Bronchial epithelial cell (primary cell): Measurements from ENCODE around the gene GNAS. TPM values are rescaled to one million over a fixed set of nuclear protein-coding genes. Genes with fewer than 3 reads are reported as not detected.

Source experiments
- DNase-seq: peaks from one replicate; pipeline ENCODE4 v3.0.0-alpha.2; 2010; ENCODE audit warnings: low read depth
- FAIRE-seq: peaks from 2 replicates; lab custom pipeline; 2011; peaks lifted over from hg19 to GRCh38; lab: Jason Lieb, UNC
- H3K27me3 ChIP-seq: 2 replicates; pipeline ENCODE4 v1.5.1; 2011; ENCODE audit warnings: low read length; ENCODE audit not compliant: control insufficient read depth, insufficient read depth
- H3K36me3 ChIP-seq: 2 replicates; pipeline ENCODE4 v1.5.1; 2011; ENCODE audit warnings: low read length; ENCODE audit not compliant: control insufficient read depth, insufficient read depth
- H3K4me3 ChIP-seq: 2 replicates; pipeline ENCODE4 v1.5.1; 2011; ENCODE audit warnings: mild to moderate bottlenecking, low read depth, low read length, control low read depth
- total RNA-seq: library from RNA; depleted of rRNA; stranded (reverse); fragments of >200 nt; gene quantifications from 2 replicates; pipeline ENCODE4 v1.2.1, GENCODE V29; 2014
- TF ChIP-seq, protein P1 (sequence below): IDR thresholded peaks from 2 replicates; pipeline ENCODE4 v1.5.1; 2011; ENCODE audit warnings: mild to moderate bottlenecking, moderate library complexity, low read length, control low read depth, inconsistent platforms; ENCODE audit not compliant: insufficient read depth, severe bottlenecking

Gene GNAS
- total RNA-seq, 1 donor from 2014 or later, result 279 TPM

GRCh38 chr20:58843128-58843556 lies 9.4 kb upstream of the GNAS start:
- H3K36me3 ChIP-seq, result no peaks in the 10 kb centered on the region
- TF ChIP-seq, protein P1, sequence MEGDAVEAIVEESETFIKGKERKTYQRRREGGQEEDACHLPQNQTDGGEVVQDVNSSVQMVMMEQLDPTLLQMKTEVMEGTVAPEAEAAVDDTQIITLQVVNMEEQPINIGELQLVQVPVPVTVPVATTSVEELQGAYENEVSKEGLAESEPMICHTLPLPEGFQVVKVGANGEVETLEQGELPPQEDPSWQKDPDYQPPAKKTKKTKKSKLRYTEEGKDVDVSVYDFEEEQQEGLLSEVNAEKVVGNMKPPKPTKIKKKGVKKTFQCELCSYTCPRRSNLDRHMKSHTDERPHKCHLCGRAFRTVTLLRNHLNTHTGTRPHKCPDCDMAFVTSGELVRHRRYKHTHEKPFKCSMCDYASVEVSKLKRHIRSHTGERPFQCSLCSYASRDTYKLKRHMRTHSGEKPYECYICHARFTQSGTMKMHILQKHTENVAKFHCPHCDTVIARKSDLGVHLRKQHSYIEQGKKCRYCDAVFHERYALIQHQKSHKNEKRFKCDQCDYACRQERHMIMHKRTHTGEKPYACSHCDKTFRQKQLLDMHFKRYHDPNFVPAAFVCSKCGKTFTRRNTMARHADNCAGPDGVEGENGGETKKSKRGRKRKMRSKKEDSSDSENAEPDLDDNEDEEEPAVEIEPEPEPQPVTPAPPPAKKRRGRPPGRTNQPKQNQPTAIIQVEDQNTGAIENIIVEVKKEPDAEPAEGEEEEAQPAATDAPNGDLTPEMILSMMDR, result no peak
- FAIRE-seq (no peak), DNase-seq (no peak)
- H3K27me3 ChIP-seq, result no peaks in the 10 kb centered on the region
- H3K4me3 ChIP-seq, result no peak overlapping the region

GRCh38 chr20:58845706-58846105 lies 6.8 kb upstream of the GNAS start:
- H3K4me3 ChIP-seq, result no peak overlapping the region
- H3K27me3 ChIP-seq, result no peaks in the 10 kb centered on the region

GRCh38 chr20:58847463-58847862 lies 5.1 kb upstream of the GNAS start:
- H3K27me3 ChIP-seq, result no peaks in the 10 kb centered on the region
- FAIRE-seq (no peak), DNase-seq (no peak)
- H3K4me3 ChIP-seq, result no peak overlapping the region
- TF ChIP-seq, protein P1, result no peak
- H3K36me3 ChIP-seq, result no peaks in the 10 kb centered on the region

More at GRCh38 chr20:58845706-58846105, 6.8 kb upstream of the GNAS start:
- FAIRE-seq (no peak), DNase-seq (no peak)
- H3K36me3 ChIP-seq, result no peaks in the 10 kb centered on the region
- TF ChIP-seq, protein P1, result no peak

DNA sequence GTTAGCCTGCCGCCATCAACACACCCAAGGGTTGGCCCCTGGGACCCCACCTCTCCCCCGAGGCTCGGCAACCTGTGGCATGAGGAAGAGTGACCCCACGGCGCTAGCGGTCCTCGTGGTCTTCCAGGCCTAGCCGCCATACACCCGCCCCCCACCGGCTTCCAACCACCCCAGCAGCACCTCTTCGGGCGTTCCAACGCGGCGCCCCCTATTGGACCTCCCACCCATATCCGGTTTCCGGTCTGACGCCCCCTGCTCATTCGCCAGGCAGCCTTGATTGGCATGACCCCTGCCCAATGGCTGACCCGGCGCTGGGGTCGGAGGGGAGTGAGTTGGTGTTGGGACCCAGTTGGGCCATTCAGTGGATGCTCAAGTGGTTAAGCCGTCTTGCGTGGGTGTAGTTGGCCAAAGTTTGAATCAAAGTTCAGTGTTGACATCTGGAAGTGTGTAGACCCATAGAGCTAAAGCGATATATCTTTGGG lies 1.8 kb upstream of the GNAS start, which contains the start of gene GNAS-AS1:
TSS of gene GNAS-AS1 (minus strand) at position 210 of the 482 bp plus-strand sequence.
- Histone ChIP-seq H3K27me3 (peaks cover 7% of the 10 kb centered on the region), H3K4me3 (peak within 1 kb of the TSS; percentile 62), H3K36me3 (no peaks in the 10 kb centered on the region)
- FAIRE-seq (no peak), DNase-seq (peak; percentile 48)
- TF ChIP-seq, protein P1, result no peak

GRCh38 chr20:58851221-58851968 lies 1.1 kb upstream of the GNAS start:
- FAIRE-seq, result no peak

More at GRCh38 chr20:58851221-58851968, 1.1 kb upstream of the GNAS start:
- H3K27me3 ChIP-seq, result peaks cover 7% of the 10 kb centered on the region
- DNase-seq, result no peak
- peak overlapping the region; percentile 62 for H3K4me3 ChIP-seq
- TF ChIP-seq, protein P1, result no peak
- no peaks in the 10 kb centered on the region for H3K36me3 ChIP-seq
